K562 (cell line): Measurements from ENCODE around the gene NRXN2. TPM values are rescaled to one million over a fixed set of nuclear protein-coding genes. Genes with fewer than 3 reads are reported as not detected.

Experiments used
- GTF2F1 ChIP-seq: IDR thresholded peaks from 2 replicates; pipeline ENCODE4 v1.6.1; 2011; ENCODE audit warnings: low read depth, low read length, improper control_type of control experiment
- SIRT6 ChIP-seq: IDR thresholded peaks from one replicate; pipeline ENCODE4 v1.6.1; 2012; ENCODE audit warnings: low read depth, mild to moderate bottlenecking, control low read depth, inconsistent platforms, low read length, moderate library complexity
- SP2 ChIP-seq: IDR thresholded peaks from 2 replicates; pipeline ENCODE4 v1.6.1; 2011; ENCODE audit warnings: mild to moderate bottlenecking, low read depth, low read length, moderate library complexity; ENCODE audit not compliant: poor library complexity, severe bottlenecking; ENCODE audit errors: extremely low read depth
- STAT5A ChIP-seq: IDR thresholded peaks from 2 replicates; pipeline ENCODE4 v1.6.1; 2012; ENCODE audit warnings: low read length, inconsistent platforms, borderline replicate concordance
- ZNF518B ChIP-seq: fragments of 250-450 bp; sonication (Bioruptor Pico); IDR thresholded peaks from 2 replicates; pipeline ENCODE4 v1.5.0; 2021; ENCODE audit warnings: mild to moderate bottlenecking, moderate library complexity
- polyA plus RNA-seq, 8 experiments: library from polyadenylated mRNA; depleted of rRNA in 4 of 8; stranded (reverse) in 5 of 8; unstranded in 3 of 8; fragments of >200 nt; fragmentation: Nextera tagmentation in 2 of 8; fragmentation: Illumina TruSeq in 1 of 8; extraction: Ambion mirVana in 2 of 8; extraction: Trizol in 1 of 8; gene quantifications; 2 replicates each; pipeline versions ENCODE4 v1.2.1 to v1.2.3, GENCODE V29; 2011 to 2014; ENCODE audit warnings: inconsistent platforms in 1 of 8, missing spikeins in 1 of 8
- total RNA-seq, 7 experiments: library from RNA; depleted of rRNA in 6 of 7; stranded (reverse); fragments of >200 nt in 6 of 7; fragmentation: Illumina TruSeq in 2 of 7; extraction: Trizol in 2 of 7; gene quantifications; 2 replicates each; pipeline versions ENCODE4 v1.2.1 to v1.2.3, GENCODE V29; 2011 to 2021; ENCODE audit warnings: low replicate concordance in 1 of 7

NRXN2 gene
- total and polyA plus RNA-seq, 9 of the 15 experiments (the other 6 are each of a cell fraction or from before 2014, with no cell fraction given): 0.07 to 0.47 (median 0.15) TPM; not detected in 4

- no peak for TF ChIP-seq STAT5A
- TF ChIP-seq SIRT6: no peak
- TF ChIP-seq SP2: no peak
- TF ChIP-seq GTF2F1: no peak
- TF ChIP-seq ZNF518B (CRISPR knock-in tag): no peak
Observed at GRCh38 chr11:64603411-64604110, 119.4 kb downstream of the NRXN2 start (continued).
